Activated CD4-positive, alpha-beta T cell treated with anti-CD3 and anti-CD28 coated beads, Interleukin-2, Interleukin-4, amounts not matched to agents 100 ng/mL and 50 ng/mL, durations not matched to agents 16 hours and 8 hours (primary cell): ENCODE data around the gene PLEKHJ1.
A peak's percentile ranks its signal among the peaks of the same experiment; 100 is the strongest.

ENCODE experiments used
- DNase-seq: peaks from one replicate; pipeline ENCODE4 v3.0.0-alpha.2; 2020; ENCODE audit warnings: low spot score

The PLEKHJ1 gene

GRCh38 chr19:2269244-2270156, 33.4 kb upstream of the PLEKHJ1 start:
- DNase-seq, result peak; percentile 99

GRCh38 chr19:2268861-2269243, 32.7 kb upstream of the PLEKHJ1 start:
- DNase-seq, result no peak

GRCh38 chr19:2268480-2268830, 32.3 kb upstream of the PLEKHJ1 start:
- no peak for DNase-seq

GRCh38 chr19:2266183-2266993, 30.3 kb upstream of the PLEKHJ1 start:
- no peak for DNase-seq

GRCh38 chr19:2261438-2262172, 25.5 kb upstream of the PLEKHJ1 start:
- no peak for DNase-seq

GRCh38 chr19:2260341-2260805, 24.2 kb upstream of the PLEKHJ1 start:
- DNase-seq, result no peak

- DNase-seq, result no peak
Observed at GRCh38 chr19:2259336-2259735, 23.2 kb upstream of the PLEKHJ1 start.

- DNase-seq, result no peak
Observed at GRCh38 chr19:2255982-2256685, 20.0 kb upstream of the PLEKHJ1 start, which contains the start of gene JSRP1. Gene JSRP1, minus strand, starts transcription at chr19:2256417. Its CDS starts 1,103 bp downstream, at chr19:2255314.

GRCh38 chr19:2255112-2255845, 19.1 kb upstream of the PLEKHJ1 start:
- DNase-seq, result no peak

GRCh38 chr19:2254064-2254872, 18.1 kb upstream of the PLEKHJ1 start:
- no peak for DNase-seq

- no peak for DNase-seq
Observed at GRCh38 chr19:2253106-2254063, 17.3 kb upstream of the PLEKHJ1 start.

GRCh38 chr19:2252797-2253105, 16.6 kb upstream of the PLEKHJ1 start:
- no peak for DNase-seq

- no peak for DNase-seq
Observed at GRCh38 chr19:2252055-2252796, 16.1 kb upstream of the PLEKHJ1 start.

GRCh38 chr19:2251106-2252054, 15.3 kb upstream of the PLEKHJ1 start:
- no peak for DNase-seq

GRCh38 chr19:2250766-2251105, 14.6 kb upstream of the PLEKHJ1 start:
- DNase-seq, result no peak

GRCh38 chr19:2249880-2250765, 14.0 kb upstream of the PLEKHJ1 start:
- no peak for DNase-seq
